ENCODE data around the gene OR5H1. TPM values are rescaled to one million over a fixed set of nuclear protein-coding genes. Genes with fewer than 3 reads are reported as not detected.

The OR5H1 gene
- total and polyA plus RNA-seq, 9 of the 15 experiments (the other 6 are each of a cell fraction or from before 2014, with no cell fraction given) = not detected

GRCh38 chr3:98172621-98173020 is 42.1 kb downstream of the OR5H1 start:
- Histone ChIP-seq H3K27me3 (ENCODE audit: control insufficient read depth in 2 of 2, insufficient read depth in 2 of 2, low read length in 2 of 2) (no peaks in the 10 kb centered on the region), H3K4me3 (no peak overlapping the region), H3K4me1 (replicated peaks in 1 of 2; ENCODE audit: control insufficient read depth in 2 of 2, insufficient read depth in 2 of 2, low read length in 2 of 2) (no peaks in the 10 kb centered on the region), H3K36me3 (ENCODE audit: control insufficient read depth, insufficient read depth, low read length) (no peaks in the 10 kb centered on the region), H3K9me1 (ENCODE audit: control insufficient read depth, insufficient read depth, low read length) (no peaks in the 10 kb centered on the region), H3K79me2 (ENCODE audit: control insufficient read depth, insufficient read depth, low read length) (no peaks in the 10 kb centered on the region), H3K9ac (ENCODE audit: insufficient read depth in 1 of 2, low read depth in 2 of 2, low read length in 2 of 2) (no peak overlapping the region), H2AFZ (ENCODE audit: low read depth, low read length) (no peak overlapping the region), H3K4me2 (ENCODE audit: insufficient read depth, low read length) (no peak overlapping the region), H3K9me3 (replicated peaks; ENCODE audit: control insufficient read depth, insufficient read depth, low read depth, low read length) (no peaks in the 10 kb centered on the region), H4K20me1 (replicated peaks; ENCODE audit: control insufficient read depth, insufficient read depth, low read length) (no peaks in the 10 kb centered on the region), H3K27ac (ENCODE audit: extremely low read depth, low read depth, low read length) (no peak overlapping the region)
- in situ Hi-C loops (cut with MboI) = no loop called here
- ATAC-seq (no peak), DNase-seq (ENCODE audit: extremely low read depth in 1 of 4, low spot score in 3 of 4) (no peak), FAIRE-seq (no peak)
- intact Hi-C loops (cut with micrococcal nuclease) = no loop called here
- TF ChIP-seq ZNF134 (CRISPR knock-in tag; conservative IDR thresholded peaks at IDR 0.05) = no peak
- TF ChIP-seq STAT5A (IDR thresholded peaks at IDR 0.05; ENCODE audit: borderline replicate concordance, low read length) = no peak
- TF ChIP-seq TFE3 (CRISPR knock-in tag; IDR thresholded peaks at IDR 0.05) = peak; percentile 19; the same call in 1 of the 2 replicates
- no peak for TF ChIP-seq NCOA4 (IDR thresholded peaks at IDR 0.05; ENCODE audit: partially characterized antibody)
- TF ChIP-seq ZNF24 (IDR thresholded peaks at IDR 0.05) = no peak
- 1% methylated on average over 7 of the region's 7 CpGs for WGBS (ENCODE audit: insufficient coverage, low coverage, missing lambda C conversion rate)
- BruUV-seq (replicated peaks) = no TSS peak
- ChIA-PET POLR2A (no interaction called here), CTCF (ENCODE audit: low intra/inter-chr PET ratio) (no interaction called here)

DNA sequence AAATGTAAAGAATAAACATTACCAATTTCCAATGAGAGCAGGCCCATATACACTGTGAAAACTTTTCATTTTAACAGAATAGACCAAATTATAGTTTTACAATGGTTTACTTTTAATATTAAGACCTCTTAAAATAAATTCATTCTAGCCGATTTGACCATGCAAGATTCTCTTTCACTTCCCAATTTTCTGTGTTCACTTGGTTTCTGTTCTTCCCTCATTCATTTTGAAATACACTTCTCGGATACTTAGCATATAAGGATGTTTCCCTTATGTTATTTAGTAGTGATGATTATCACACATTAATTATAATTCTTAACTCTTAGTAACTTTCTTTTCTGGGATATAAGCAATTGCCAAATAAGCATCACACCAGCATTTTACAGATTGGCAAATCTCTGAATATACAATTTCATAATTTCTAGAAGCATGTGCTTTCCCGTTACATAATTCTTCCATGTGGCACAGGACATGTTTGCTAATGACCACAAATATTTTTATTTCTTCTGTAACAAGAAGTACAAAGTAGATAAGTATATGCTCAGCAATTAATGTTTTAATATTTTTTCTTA is 49.9 kb downstream of the OR5H1 start:
- DNase-seq (ENCODE audit: extremely low read depth in 1 of 4, low spot score in 3 of 4) (no peak), ATAC-seq (no peak), FAIRE-seq (no peak)
- Histone ChIP-seq H3K4me2 (ENCODE audit: insufficient read depth, low read length) (no peak overlapping the region), H3K27me3 (ENCODE audit: control insufficient read depth in 2 of 2, insufficient read depth in 2 of 2, low read length in 2 of 2) (no peaks in the 10 kb centered on the region), H3K9me1 (ENCODE audit: control insufficient read depth, insufficient read depth, low read length) (no peaks in the 10 kb centered on the region), H2AFZ (ENCODE audit: low read depth, low read length) (no peak overlapping the region), H3K79me2 (ENCODE audit: control insufficient read depth, insufficient read depth, low read length) (no peaks in the 10 kb centered on the region), H3K9me3 (replicated peaks; ENCODE audit: control insufficient read depth, insufficient read depth, low read depth, low read length) (no peaks in the 10 kb centered on the region), H3K4me1 (replicated peaks in 1 of 2; ENCODE audit: control insufficient read depth in 2 of 2, insufficient read depth in 2 of 2, low read length in 2 of 2) (no peaks in the 10 kb centered on the region), H3K4me3 (no peak overlapping the region), H4K20me1 (replicated peaks; ENCODE audit: control insufficient read depth, insufficient read depth, low read length) (no peaks in the 10 kb centered on the region), H3K27ac (ENCODE audit: extremely low read depth, low read depth, low read length) (no peak overlapping the region), H3K36me3 (ENCODE audit: control insufficient read depth, insufficient read depth, low read length) (no peaks in the 10 kb centered on the region), H3K9ac (ENCODE audit: insufficient read depth in 1 of 2, low read depth in 2 of 2, low read length in 2 of 2) (no peak overlapping the region)
- TF ChIP-seq ZSCAN29 (IDR thresholded peaks at IDR 0.05) = no peak
- no peak for TF ChIP-seq TAF9B (IDR thresholded peaks at IDR 0.05; ENCODE audit: partially characterized antibody)
- TF ChIP-seq NFE2 (IDR thresholded peaks at IDR 0.05; ENCODE audit: low read depth) = no peak
- TF ChIP-seq TAF7 (tag; IDR thresholded peaks at IDR 0.05) = no peak
- TF ChIP-seq, protein P1, sequence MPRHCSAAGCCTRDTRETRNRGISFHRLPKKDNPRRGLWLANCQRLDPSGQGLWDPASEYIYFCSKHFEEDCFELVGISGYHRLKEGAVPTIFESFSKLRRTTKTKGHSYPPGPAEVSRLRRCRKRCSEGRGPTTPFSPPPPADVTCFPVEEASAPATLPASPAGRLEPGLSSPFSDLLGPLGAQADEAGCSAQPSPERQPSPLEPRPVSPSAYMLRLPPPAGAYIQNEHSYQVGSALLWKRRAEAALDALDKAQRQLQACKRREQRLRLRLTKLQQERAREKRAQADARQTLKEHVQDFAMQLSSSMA (CRISPR knock-in tag; IDR thresholded peaks at IDR 0.05) = no peak
- TF ChIP-seq, protein P2, sequence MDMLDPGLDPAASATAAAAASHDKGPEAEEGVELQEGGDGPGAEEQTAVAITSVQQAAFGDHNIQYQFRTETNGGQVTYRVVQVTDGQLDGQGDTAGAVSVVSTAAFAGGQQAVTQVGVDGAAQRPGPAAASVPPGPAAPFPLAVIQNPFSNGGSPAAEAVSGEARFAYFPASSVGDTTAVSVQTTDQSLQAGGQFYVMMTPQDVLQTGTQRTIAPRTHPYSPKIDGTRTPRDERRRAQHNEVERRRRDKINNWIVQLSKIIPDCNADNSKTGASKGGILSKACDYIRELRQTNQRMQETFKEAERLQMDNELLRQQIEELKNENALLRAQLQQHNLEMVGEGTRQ (CRISPR knock-in tag; IDR thresholded peaks at IDR 0.05) = no peak
- no peak for TF ChIP-seq ZNF398 (CRISPR knock-in tag; IDR thresholded peaks at IDR 0.05)
- TF ChIP-seq TARDBP (IDR thresholded peaks at IDR 0.05) = no peak
- no TSS peak for BruUV-seq (replicated peaks)
- in situ Hi-C loops (cut with MboI) = no loop called here
- intact Hi-C loops (cut with micrococcal nuclease) = no loop called here
- ChIA-PET POLR2A (no interaction called here), CTCF (ENCODE audit: low intra/inter-chr PET ratio) (no interaction called here)
- WGBS (ENCODE audit: insufficient coverage, low coverage, missing lambda C conversion rate) = 0% methylated on average over 3 of the region's 3 CpGs
